ENCODE data around the gene AGO1. TPM values are rescaled to one million over a fixed set of nuclear protein-coding genes. Genes with fewer than 3 reads are reported as not detected.
"Not testable (repeated sequence)": the region's sequence is repeated elsewhere in the genome, so short reads cannot be mapped to it uniquely, and the experiment has no call there.

The AGO1 gene
- total RNA-seq, 1 experiment from 2014 or later = 7.9 TPM

- Histone ChIP-seq H3K4me3 (no peak overlapping the region), H3K27ac (no peak overlapping the region), H3K4me1 (replicated peaks) (no peaks in the 10 kb centered on the region), H3K27me3 (replicated peaks) (no peaks in the 10 kb centered on the region), H3K9me3 (replicated peaks) (no peaks in the 10 kb centered on the region), H3K36me3 (peaks cover 24% of the 10 kb centered on the region)
- no peak for DNase-seq (ENCODE audit: low read depth in 1 of 2, low spot score in 2 of 2)
Measured at GRCh38 chr1:35854989-35855700, 27.9 kb upstream of the AGO1 start.

DNA sequence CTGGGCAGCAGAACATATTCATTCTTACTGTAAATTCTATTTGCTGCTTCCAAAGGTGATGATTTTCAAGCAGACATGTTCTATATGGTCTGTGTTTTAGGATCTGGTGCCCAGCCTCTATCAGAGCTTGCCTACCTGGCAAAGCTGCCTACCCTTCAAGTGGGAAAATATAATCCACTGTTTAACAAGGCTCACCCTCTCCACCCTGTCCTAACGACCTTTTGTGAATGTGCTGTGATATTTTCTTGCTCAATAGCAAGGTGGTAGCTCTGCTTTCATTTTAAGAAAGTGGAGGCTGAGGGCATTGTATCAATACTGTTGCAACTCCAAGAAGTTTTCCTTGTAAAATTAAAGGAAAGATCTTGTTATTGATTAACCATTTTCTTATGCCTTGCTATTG lies 26.0 kb upstream of the AGO1 start:
- Histone ChIP-seq H3K27me3 (replicated peaks) (no peaks in the 10 kb centered on the region), H3K27ac (no peak overlapping the region), H3K36me3 (peaks cover 18% of the 10 kb centered on the region), H3K9me3 (replicated peaks) (no peaks in the 10 kb centered on the region), H3K4me1 (replicated peaks) (no peaks in the 10 kb centered on the region), H3K4me3 (no peak overlapping the region)
- DNase-seq (ENCODE audit: low read depth in 1 of 2, low spot score in 2 of 2) = no peak

GRCh38 chr1:35857830-35858229 lies 25.2 kb upstream of the AGO1 start:
- Histone ChIP-seq H3K4me3 (no peak overlapping the region), H3K27me3 (replicated peaks) (no peaks in the 10 kb centered on the region), H3K4me1 (replicated peaks) (no peaks in the 10 kb centered on the region), H3K36me3 (peaks cover 18% of the 10 kb centered on the region), H3K27ac (no peak overlapping the region), H3K9me3 (replicated peaks) (no peaks in the 10 kb centered on the region)
- no peak for DNase-seq (ENCODE audit: low read depth in 1 of 2, low spot score in 2 of 2)

GRCh38 chr1:35860696-35861095 lies 22.3 kb upstream of the AGO1 start:
- no peaks in the 10 kb centered on the region for H3K9me3 ChIP-seq (replicated peaks)
- DNase-seq (ENCODE audit: low read depth in 1 of 2, low spot score in 2 of 2) = no peak

GRCh38 chr1:35863136-35863535 lies 19.9 kb upstream of the AGO1 start:
- DNase-seq (ENCODE audit: low read depth in 1 of 2, low spot score in 2 of 2) = no peak
- no peaks in the 10 kb centered on the region for H3K9me3 ChIP-seq (replicated peaks)
- H3K27ac ChIP-seq = no peak overlapping the region
- no peaks in the 10 kb centered on the region for H3K4me1 ChIP-seq (replicated peaks)
- H3K36me3 ChIP-seq = no peaks in the 10 kb centered on the region
- H3K27me3 ChIP-seq (replicated peaks) = no peaks in the 10 kb centered on the region
- H3K4me3 ChIP-seq = no peak overlapping the region

More at GRCh38 chr1:35860696-35861095, 22.3 kb upstream of the AGO1 start:
- H3K27me3 ChIP-seq (replicated peaks) = no peaks in the 10 kb centered on the region
- H3K4me3 ChIP-seq = no peak overlapping the region
- H3K27ac ChIP-seq = no peak overlapping the region
- H3K4me1 ChIP-seq (replicated peaks) = no peaks in the 10 kb centered on the region
- no peaks in the 10 kb centered on the region for H3K36me3 ChIP-seq

GRCh38 chr1:35863881-35864625 lies 19.0 kb upstream of the AGO1 start:
- Histone ChIP-seq H3K4me3 (no peak overlapping the region), H3K4me1 (replicated peaks) (no peaks in the 10 kb centered on the region), H3K9me3 (replicated peaks) (no peaks in the 10 kb centered on the region), H3K27ac (no peak overlapping the region), H3K36me3 (no peaks in the 10 kb centered on the region), H3K27me3 (replicated peaks) (no peaks in the 10 kb centered on the region)
- DNase-seq (ENCODE audit: low read depth in 1 of 2, low spot score in 2 of 2) = no peak

- Histone ChIP-seq H3K27ac (no peak overlapping the region), H3K4me3 (no peak overlapping the region), H3K9me3 (replicated peaks) (no peaks in the 10 kb centered on the region), H3K4me1 (replicated peaks) (no peaks in the 10 kb centered on the region), H3K27me3 (replicated peaks) (no peaks in the 10 kb centered on the region), H3K36me3 (no peaks in the 10 kb centered on the region)
- DNase-seq (ENCODE audit: low read depth in 1 of 2, low spot score in 2 of 2) = no peak
Measured at GRCh38 chr1:35864813-35865212, 18.2 kb upstream of the AGO1 start.

DNA sequence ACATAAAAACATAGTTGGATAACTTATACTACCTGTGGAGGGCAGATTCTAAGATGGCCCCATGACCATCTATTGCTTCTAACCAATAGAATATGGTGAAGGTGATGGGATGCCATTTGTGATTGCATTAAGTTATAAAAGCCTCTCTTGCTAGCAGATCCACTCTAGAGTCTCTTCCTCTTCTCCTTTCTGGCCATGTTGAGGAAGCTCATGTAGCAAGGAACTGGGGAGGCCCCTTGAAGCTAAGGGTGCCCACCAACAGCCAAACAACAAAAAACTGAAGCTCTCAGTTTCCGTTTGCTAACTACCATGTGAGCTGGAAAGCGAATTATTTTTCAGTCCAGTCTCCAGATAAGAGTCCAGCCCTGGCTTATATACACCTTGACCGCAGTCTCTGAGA lies 16.0 kb upstream of the AGO1 start:
- Histone ChIP-seq H3K4me1 (replicated peaks) (peaks cover 8% of the 10 kb centered on the region), H3K27me3 (replicated peaks) (no peaks in the 10 kb centered on the region), H3K27ac (no peak overlapping the region), H3K4me3 (no peak overlapping the region), H3K36me3 (no peaks in the 10 kb centered on the region), H3K9me3 (replicated peaks) (no peaks in the 10 kb centered on the region)
- DNase-seq (ENCODE audit: low read depth in 1 of 2, low spot score in 2 of 2) = no peak

DNA sequence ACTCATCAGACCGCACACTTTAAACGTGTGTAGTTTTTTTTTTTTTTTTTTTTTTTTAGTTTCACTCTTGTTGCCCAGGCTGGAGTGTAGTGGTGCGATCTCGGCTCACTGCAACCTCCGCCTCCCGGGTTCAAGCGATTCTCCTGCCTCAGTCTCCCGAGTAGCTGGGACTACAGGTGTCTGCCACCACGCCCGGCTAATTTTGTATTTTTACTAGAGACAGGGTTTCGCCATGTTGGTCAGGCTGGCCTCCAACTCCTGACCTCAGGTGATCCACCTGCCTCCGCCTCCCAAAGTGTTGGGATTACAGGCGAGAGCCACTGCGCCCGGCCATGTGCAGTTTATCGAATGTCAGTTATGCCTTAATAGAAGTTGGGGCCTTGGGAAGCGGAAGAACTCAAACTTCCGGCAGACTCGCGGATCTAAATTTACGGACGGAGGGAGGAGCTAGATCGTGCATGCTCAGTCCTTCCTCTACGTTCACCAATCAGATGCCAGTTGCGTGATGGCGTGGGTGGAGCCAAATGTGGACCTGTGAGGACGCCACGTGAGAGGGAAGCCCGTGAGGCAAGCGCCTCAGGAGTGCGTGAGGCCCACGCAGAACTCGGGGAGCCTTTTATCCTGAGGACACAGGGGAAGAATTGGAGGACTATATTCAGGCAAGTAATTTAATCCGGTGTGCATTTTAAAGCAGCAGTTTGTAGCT lies 13.6 kb upstream of the AGO1 start:
- H3K4me1 ChIP-seq (replicated peaks); H3K4me3 ChIP-seq; H3K27me3 ChIP-seq (replicated peaks); DNase-seq (ENCODE audit: low read depth in 1 of 2, low spot score in 2 of 2); H3K36me3 ChIP-seq; H3K27ac ChIP-seq; H3K9me3 ChIP-seq (replicated peaks): not testable (repeated sequence)

GRCh38 chr1:35870651-35871309 lies 12.2 kb upstream of the AGO1 start:
- H3K36me3 ChIP-seq = no peaks in the 10 kb centered on the region
- no peaks in the 10 kb centered on the region for H3K27me3 ChIP-seq (replicated peaks)
- H3K4me3 ChIP-seq = no peak overlapping the region
- no peak for DNase-seq (ENCODE audit: low read depth in 1 of 2, low spot score in 2 of 2)
- H3K27ac ChIP-seq = no peak overlapping the region
- peaks cover 8% of the 10 kb centered on the region for H3K4me1 ChIP-seq (replicated peaks)
- H3K9me3 ChIP-seq (replicated peaks) = no peaks in the 10 kb centered on the region

DNA sequence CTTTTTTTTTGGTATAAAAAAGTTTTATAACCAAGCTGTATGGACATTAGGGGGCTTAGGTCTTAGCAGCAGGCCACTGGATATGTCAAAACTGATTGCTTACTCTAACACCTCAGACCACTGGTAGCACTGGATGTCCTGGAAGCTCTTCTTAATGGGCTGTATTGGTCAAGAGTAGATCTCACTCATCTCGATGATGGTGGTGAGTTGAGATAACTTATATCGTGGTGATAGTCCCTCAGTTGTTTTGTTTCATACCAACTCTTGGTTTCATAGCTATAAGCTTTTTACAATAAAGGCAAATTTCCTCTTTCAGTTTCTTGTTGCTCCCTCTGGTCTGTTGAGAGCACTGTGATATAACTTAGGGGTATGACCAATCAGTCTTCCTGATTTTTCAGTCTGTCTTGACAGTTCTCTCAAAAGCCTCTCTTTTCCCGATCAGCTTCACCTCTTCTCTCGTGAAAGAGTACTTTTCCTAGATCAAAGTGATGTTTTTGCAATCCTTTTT lies 9.7 kb upstream of the AGO1 start:
- peaks cover 8% of the 10 kb centered on the region for H3K4me1 ChIP-seq (replicated peaks)
- H3K4me3 ChIP-seq = no peak overlapping the region
- H3K9me3 ChIP-seq (replicated peaks) = no peaks in the 10 kb centered on the region
- H3K27me3 ChIP-seq (replicated peaks) = no peaks in the 10 kb centered on the region
- no peak overlapping the region for H3K27ac ChIP-seq
- DNase-seq (ENCODE audit: low read depth in 1 of 2, low spot score in 2 of 2) = no peak
- H3K36me3 ChIP-seq = no peaks in the 10 kb centered on the region

- not testable (repeated sequence) for H3K9me3 ChIP-seq (replicated peaks); H3K4me3 ChIP-seq; DNase-seq (ENCODE audit: low read depth in 1 of 2, low spot score in 2 of 2); H3K36me3 ChIP-seq; H3K4me1 ChIP-seq (replicated peaks); H3K27me3 ChIP-seq (replicated peaks); H3K27ac ChIP-seq
Measured at GRCh38 chr1:35874115-35874514, 8.9 kb upstream of the AGO1 start.

GRCh38 chr1:35876988-35877387 lies 6.0 kb upstream of the AGO1 start:
- H3K27ac ChIP-seq = no peak overlapping the region
- H3K27me3 ChIP-seq (replicated peaks) = no peaks in the 10 kb centered on the region
- no peaks in the 10 kb centered on the region for H3K9me3 ChIP-seq (replicated peaks)
- H3K4me3 ChIP-seq = no peak overlapping the region
- DNase-seq (ENCODE audit: low read depth in 1 of 2, low spot score in 2 of 2) = no peak
- no peaks in the 10 kb centered on the region for H3K4me1 ChIP-seq (replicated peaks)
- no peaks in the 10 kb centered on the region for H3K36me3 ChIP-seq
